Osteoblast (primary cell): ENCODE results near the gene UGT2A3. TPM values are rescaled to one million over a fixed set of nuclear protein-coding genes. Genes with fewer than 3 reads are reported as not detected.
"Not testable (repeated sequence)": the region's sequence is repeated elsewhere in the genome, so short reads cannot be mapped to it uniquely, and the experiment has no call there.

Experiments
- DNase-seq: peaks from one replicate; pipeline ENCODE4 v3.0.0; 2011; ENCODE audit warnings: low spot score, mixed read lengths; ENCODE audit not compliant: insufficient read length; ENCODE audit errors: missing footprints
- H2AFZ ChIP-seq: 2 replicates; pipeline ENCODE4 v1.6.0; 2011; ENCODE audit warnings: mild to moderate bottlenecking, low read length
- H3K27ac ChIP-seq: 2 replicates; pipeline ENCODE4 v1.5.1; 2011; ENCODE audit warnings: mild to moderate bottlenecking, low read depth, low read length, moderate library complexity
- H3K27me3 ChIP-seq: 2 replicates; pipeline ENCODE4 v1.6.0; 2012; ENCODE audit warnings: mild to moderate bottlenecking, control low read depth, inconsistent platforms, low read length, moderate library complexity; ENCODE audit not compliant: insufficient read depth
- H3K36me3 ChIP-seq: 2 replicates; pipeline ENCODE4 v1.5.1; 2011; ENCODE audit warnings: mild to moderate bottlenecking, low read length, control low read depth, moderate library complexity; ENCODE audit not compliant: insufficient read depth
- H3K4me1 ChIP-seq: 2 replicates; pipeline ENCODE4 v1.5.1; 2011; ENCODE audit warnings: mild to moderate bottlenecking, low read length, control low read depth, moderate library complexity; ENCODE audit not compliant: insufficient read depth
- H3K4me2 ChIP-seq: 2 replicates; pipeline ENCODE4 v1.6.0; 2011; ENCODE audit warnings: mild to moderate bottlenecking, low read length; ENCODE audit not compliant: insufficient read depth
- H3K4me3 ChIP-seq: fragments of 200-600 bp; sonication (generic); 3 replicates; pipeline ENCODE4 v1.5.1; 2012; ENCODE audit warnings: mild to moderate bottlenecking, low read length, inconsistent platforms; ENCODE audit not compliant: insufficient read depth
- H3K79me2 ChIP-seq: 2 replicates; pipeline ENCODE4 v1.6.0; 2012; ENCODE audit warnings: mild to moderate bottlenecking, low read length, control low read depth, inconsistent platforms; ENCODE audit not compliant: insufficient read depth
- H3K9me3 ChIP-seq: 2 replicates; pipeline ENCODE4 v1.5.1; 2011; ENCODE audit warnings: low read depth, low read length, control low read depth
- H4K20me1 ChIP-seq: 2 replicates; pipeline ENCODE4 v1.6.0; 2012; ENCODE audit warnings: mild to moderate bottlenecking, low read length, control low read depth; ENCODE audit not compliant: insufficient read depth
- CTCF ChIP-seq: IDR thresholded peaks from 2 replicates; pipeline ENCODE4 v1.5.1; 2011; ENCODE audit warnings: mild to moderate bottlenecking, low read depth, low read length, moderate library complexity; ENCODE audit errors: extremely low read depth
- total RNA-seq: library from RNA; depleted of rRNA; stranded (reverse); fragments of >200 nt; gene quantifications from 2 replicates; pipeline ENCODE4 v1.2.3, GENCODE V29; 2012

The UGT2A3 gene
- total RNA-seq, 1 donor = not detected

- Histone ChIP-seq H3K36me3 (no peaks in the 10 kb centered on the region), H3K9me3 (no peaks in the 10 kb centered on the region), H4K20me1 (no peaks in the 10 kb centered on the region), H3K79me2 (no peaks in the 10 kb centered on the region), H2AFZ (no peak overlapping the region), H3K4me3 (no peak overlapping the region), H3K27me3 (no peaks in the 10 kb centered on the region), H3K27ac (no peak overlapping the region), H3K4me2 (no peak overlapping the region), H3K4me1 (no peaks in the 10 kb centered on the region)
- no peak for TF ChIP-seq CTCF
- DNase-seq = no peak
Observed at GRCh38 chr4:68960294-68961163, 8.9 kb upstream of the UGT2A3 start.

GRCh38 chr4:68959085-68959484, 7.5 kb upstream of the UGT2A3 start:
- not testable (repeated sequence) for H3K4me1 ChIP-seq, H3K4me2 ChIP-seq, H3K27me3 ChIP-seq, H3K36me3 ChIP-seq, DNase-seq, H3K4me3 ChIP-seq, H3K79me2 ChIP-seq, H3K9me3 ChIP-seq, H3K27ac ChIP-seq, H2AFZ ChIP-seq, H4K20me1 ChIP-seq

- Histone ChIP-seq H3K36me3 (no peaks in the 10 kb centered on the region), H3K4me1 (no peaks in the 10 kb centered on the region), H3K79me2 (no peaks in the 10 kb centered on the region), H3K27ac (no peak overlapping the region), H3K4me2 (no peak overlapping the region), H3K27me3 (no peaks in the 10 kb centered on the region), H3K9me3 (no peaks in the 10 kb centered on the region), H4K20me1 (no peaks in the 10 kb centered on the region), H3K4me3 (no peak overlapping the region), H2AFZ (no peak overlapping the region)
- no peak for TF ChIP-seq CTCF
- no peak for DNase-seq
Observed at GRCh38 chr4:68954126-68954525, 2.5 kb upstream of the UGT2A3 start.

GRCh38 chr4:68953056-68953596, 1.5 kb upstream of the UGT2A3 start:
- Histone ChIP-seq H3K4me2 (no peak overlapping the region), H3K79me2 (no peaks in the 10 kb centered on the region), H3K4me1 (no peaks in the 10 kb centered on the region), H3K27ac (no peak overlapping the region), H2AFZ (no peak overlapping the region), H3K36me3 (no peaks in the 10 kb centered on the region), H3K9me3 (no peaks in the 10 kb centered on the region), H3K27me3 (no peaks in the 10 kb centered on the region), H3K4me3 (no peak overlapping the region), H4K20me1 (no peaks in the 10 kb centered on the region)
- no peak for TF ChIP-seq CTCF
- DNase-seq = no peak
